H9 (cell line): ENCODE measurements around the gene RABGAP1L. TPM values are rescaled to one million over a fixed set of nuclear protein-coding genes. Genes with fewer than 3 reads are reported as not detected.

Experiments
- DNase-seq: peaks from one replicate; pipeline ENCODE4 v3.0.0-alpha.2; 2017
- H2AFZ ChIP-seq: one replicate; pipeline ENCODE4 v1.6.1; 2013; ENCODE audit warnings: mild to moderate bottlenecking, low read length, control low read depth, moderate library complexity
- H2AK5ac ChIP-seq: 2 replicates; pipeline ENCODE4 v1.6.1; 2013; ENCODE audit warnings: low read length, control low read depth, mixed read lengths; ENCODE audit not compliant: insufficient read length
- H2BK120ac ChIP-seq: one replicate; pipeline ENCODE4 v1.6.1; 2013; ENCODE audit warnings: low read depth, mild to moderate bottlenecking, low read length, control low read depth, inconsistent platforms; ENCODE audit not compliant: poor library complexity, severe bottlenecking
- H2BK12ac ChIP-seq: 2 replicates; pipeline ENCODE4 v1.6.1; 2013; ENCODE audit warnings: low read length, control low read depth, mixed read lengths, low read depth; ENCODE audit not compliant: insufficient read length
- H2BK15ac ChIP-seq: 2 replicates; pipeline ENCODE4 v1.6.1; 2013; ENCODE audit warnings: low read depth, low read length, control low read depth
- H2BK20ac ChIP-seq: one replicate; pipeline ENCODE4 v1.6.1; 2013; ENCODE audit warnings: low read depth, mild to moderate bottlenecking, low read length, control low read depth, inconsistent platforms; ENCODE audit not compliant: poor library complexity, severe bottlenecking
- H2BK5ac ChIP-seq: 2 replicates; pipeline ENCODE4 v1.6.1; 2013; ENCODE audit warnings: low read length, control low read depth, mixed read lengths; ENCODE audit not compliant: insufficient read length
- H3K14ac ChIP-seq: 2 replicates; pipeline ENCODE4 v1.6.1; 2013; ENCODE audit warnings: low read length, control low read depth; ENCODE audit not compliant: insufficient read depth
- H3K18ac ChIP-seq: 2 replicates; pipeline ENCODE4 v1.6.1; 2013; ENCODE audit warnings: low read depth, mild to moderate bottlenecking, mixed read lengths, low read length, control low read depth; ENCODE audit not compliant: insufficient read length
- H3K23ac ChIP-seq: 2 replicates; pipeline ENCODE4 v1.6.1; 2013; ENCODE audit warnings: low read length, control low read depth, mixed read lengths, low read depth; ENCODE audit not compliant: insufficient read length
- H3K23me2 ChIP-seq: 2 replicates; pipeline ENCODE4 v1.6.1; 2013; ENCODE audit warnings: low read depth, mild to moderate bottlenecking, mixed read lengths, low read length, control low read depth; ENCODE audit not compliant: insufficient read length, poor library complexity, severe bottlenecking
- H3K27ac ChIP-seq: 2 replicates; pipeline ENCODE4 v1.5.1; 2013; ENCODE audit warnings: low read length, control low read depth, mixed read lengths, low read depth; ENCODE audit not compliant: insufficient read length
- H3K27me3 ChIP-seq: 2 replicates; pipeline ENCODE4 v1.6.1; 2013; ENCODE audit warnings: low read length, control low read depth, inconsistent platforms; ENCODE audit not compliant: insufficient read depth
- H3K4ac ChIP-seq: 2 replicates; pipeline ENCODE4 v1.6.1; 2013; ENCODE audit warnings: low read depth, mild to moderate bottlenecking, control low read depth, inconsistent platforms, low read length, moderate library complexity
- H3K4me1 ChIP-seq: 2 replicates; pipeline ENCODE4 v1.6.1; 2013; ENCODE audit warnings: low read length, control low read depth, inconsistent platforms; ENCODE audit not compliant: insufficient read depth
- H3K4me2 ChIP-seq: 2 replicates; pipeline ENCODE4 v1.6.1; 2013; ENCODE audit warnings: low read length, control low read depth, mixed read lengths; ENCODE audit not compliant: insufficient read length, insufficient read depth
- H3K56ac ChIP-seq: 2 replicates; pipeline ENCODE4 v1.6.1; 2013; ENCODE audit warnings: low read depth, mild to moderate bottlenecking, mixed read lengths, low read length, control low read depth; ENCODE audit not compliant: insufficient read length
- H3K79me1 ChIP-seq: 2 replicates; pipeline ENCODE4 v1.6.1; 2013; ENCODE audit warnings: low read depth, mild to moderate bottlenecking, moderate library complexity, low read length, control low read depth, inconsistent platforms; ENCODE audit not compliant: insufficient read depth, poor library complexity, severe bottlenecking
- H3K79me2 ChIP-seq: 2 replicates; pipeline ENCODE4 v1.6.1; 2013; ENCODE audit warnings: low read length, control low read depth, inconsistent platforms; ENCODE audit not compliant: insufficient read depth
- H3K9ac ChIP-seq: 2 replicates; pipeline ENCODE4 v1.6.1; 2013; ENCODE audit warnings: low read length, control low read depth, mixed read lengths; ENCODE audit not compliant: insufficient read length; ENCODE audit errors: extremely low read depth
- H3K9me3 ChIP-seq: one replicate; pipeline ENCODE4 v1.6.1; 2013; ENCODE audit warnings: low read depth, low read length, inconsistent platforms; ENCODE audit not compliant: control insufficient read depth
- H3T11ph ChIP-seq: one replicate; pipeline ENCODE4 v1.6.1; 2013; ENCODE audit warnings: mild to moderate bottlenecking, low read length, control low read depth, inconsistent platforms
- H4K20me1 ChIP-seq: one replicate; pipeline ENCODE4 v1.6.1; 2013; ENCODE audit not compliant: control insufficient read depth, insufficient read length, insufficient read depth
- H4K5ac ChIP-seq: 2 replicates; pipeline ENCODE4 v1.6.1; 2013; ENCODE audit warnings: low read depth, mild to moderate bottlenecking, mixed read lengths, low read length, control low read depth; ENCODE audit not compliant: insufficient read length
- H4K8ac ChIP-seq: replicated peaks from 2 replicates; pipeline ENCODE4 v1.6.1; 2013; ENCODE audit warnings: low read length, control low read depth, mixed read lengths, low read depth; ENCODE audit not compliant: insufficient read length
- H4K91ac ChIP-seq: 2 replicates; pipeline ENCODE4 v1.6.1; 2013; ENCODE audit warnings: low read depth, mild to moderate bottlenecking, moderate library complexity, mixed read lengths, low read length, control low read depth; ENCODE audit not compliant: insufficient read length
- H3K27ac Mint-ChIP-seq, 3 experiments: 2 replicates in 2 of 3; 3 replicates in 1 of 3; pipeline ENCODE4 v1.8.0; 2020 to 2021; ENCODE audit warnings: mixed read lengths in 3 of 3, mild to moderate bottlenecking in 1 of 3, moderate library complexity in 1 of 3
- H3K27me3 Mint-ChIP-seq: 2 replicates; pipeline ENCODE4 v1.8.0; 2021; ENCODE audit warnings: low read depth, mild to moderate bottlenecking, moderate library complexity, mixed read lengths
- H3K36me3 Mint-ChIP-seq, 3 experiments: 2 replicates in 2 of 3; 3 replicates in 1 of 3; pipeline ENCODE4 v1.8.0; 2020 to 2021; ENCODE audit warnings: low read depth in 3 of 3, mixed read lengths in 3 of 3; ENCODE audit not compliant: insufficient read depth in 1 of 3
- H3K4me1 Mint-ChIP-seq, 2 experiments: 2 replicates each; pipeline ENCODE4 v1.8.0; 2020; ENCODE audit warnings: mixed read lengths in 2 of 2
- H3K4me3 Mint-ChIP-seq, 2 experiments: 2 replicates in 1 of 2; 3 replicates in 1 of 2; pipeline ENCODE4 v1.8.0; 2020 to 2021; ENCODE audit warnings: mild to moderate bottlenecking in 2 of 2, mixed read lengths in 2 of 2, moderate library complexity in 1 of 2
- H3K9me3 Mint-ChIP-seq, 2 experiments: 2 replicates in 1 of 2; 3 replicates in 1 of 2; pipeline ENCODE4 v1.8.0; 2020; ENCODE audit warnings: mild to moderate bottlenecking in 2 of 2, mixed read lengths in 2 of 2, moderate library complexity in 1 of 2
- CTCF ChIP-seq: fragments of 200-600 bp; sonication (generic); conservative IDR thresholded peaks from 3 replicates; pipeline ENCODE4 v1.8.0; 2021; ENCODE audit warnings: antibody characterized with exemption, mild to moderate bottlenecking
- WGBS: extraction: QIAGEN DNeasy Blood & Tissue Kit; methylation state at CpG from one replicate; pipeline ENCODE4 v1.1.7; 2013; ENCODE audit warnings: missing lambda C conversion rate, low lambda C conversion rate, mixed read lengths; ENCODE audit not compliant: insufficient read length; ENCODE audit errors: extremely low coverage; 5-methylcytosine and 5-hydroxymethylcytosine counted together
- total RNA-seq: library from RNA; stranded (reverse); gene quantifications from 2 replicates; pipeline ENCODE4 v1.2.1, GENCODE V29; 2021

RABGAP1L gene
- total RNA-seq, 1 experiment from 2014 or later = 147 TPM

- Mint-ChIP-seq H3K36me3 (no peaks in the 10 kb centered on the region; a peak in 2 of 7 replicates), H3K4me1 (peaks cover 4 to 10% of the 10 kb centered on the region in 2 experiments; a peak in 3 of 4 replicates), H3K4me3 (no peak overlapping the region), H3K9me3 (peaks cover 5 to 6% of the 10 kb centered on the region in 2 experiments; a peak in 3 of 5 replicates), H3K27ac (no peak overlapping the region), H3K27me3 (no peaks in the 10 kb centered on the region)
- Histone ChIP-seq H2BK5ac (no peak overlapping the region), H2AFZ (no peak overlapping the region), H2BK20ac (no peak overlapping the region), H4K91ac (no peak overlapping the region), H2BK15ac (no peak overlapping the region), H3K4me1 (no peaks in the 10 kb centered on the region; the same call in 1 of the 2 replicates), H2AK5ac (no peak overlapping the region), H3K9ac (no peak overlapping the region), H3K14ac (no peak overlapping the region), H3K23me2 (no peaks in the 10 kb centered on the region), H3K4ac (no peak overlapping the region), H2BK120ac (no peak overlapping the region), H3K23ac (no peak overlapping the region), H4K5ac (no peak overlapping the region), H3T11ph (no peak overlapping the region), H3K27ac (no peak overlapping the region), H4K20me1 (no peaks in the 10 kb centered on the region), H3K27me3 (no peaks in the 10 kb centered on the region), H3K56ac (no peak overlapping the region), H2BK12ac (no peak overlapping the region), H3K9me3 (no peaks in the 10 kb centered on the region), H3K4me2 (no peak overlapping the region), H3K18ac (no peak overlapping the region), H3K79me2 (no peaks in the 10 kb centered on the region), H3K79me1 (no peaks in the 10 kb centered on the region), H4K8ac (no peak overlapping the region)
- no peak for DNase-seq
- TF ChIP-seq CTCF = no peak
- WGBS = no CpG with 5 or more reads among the region's 1 CpG
Observed at GRCh38 chr1:174657893-174658292, 498.6 kb downstream of the RABGAP1L start.
